Ishikawa (cell line): ENCODE results near the gene NR3C2.

ENCODE experiments used
- EP300 ChIP-seq: IDR thresholded peaks from 2 replicates; pipeline ENCODE4 v1.6.1; 2012; ENCODE audit warnings: borderline replicate concordance
- MAX ChIP-seq: IDR thresholded peaks from 2 replicates; pipeline ENCODE4 v1.6.1; 2012
- NFIC ChIP-seq: IDR thresholded peaks from 2 replicates; pipeline ENCODE4 v1.6.1; 2012
- REST ChIP-seq: IDR thresholded peaks from 2 replicates; pipeline ENCODE4 v1.6.1; 2012; ENCODE audit warnings: low read depth, mild to moderate bottlenecking
- TAF1 ChIP-seq: IDR thresholded peaks from 2 replicates; pipeline ENCODE4 v1.6.1; 2012; ENCODE audit warnings: low read depth, mild to moderate bottlenecking
- TEAD4 ChIP-seq: IDR thresholded peaks from 2 replicates; pipeline ENCODE4 v1.6.1; 2012
- USF1 ChIP-seq: IDR thresholded peaks from 2 replicates; pipeline ENCODE4 v1.6.1; 2012

GRCh38 chr4:148071009-148071408, 371.2 kb downstream of the NR3C2 start:
- TF ChIP-seq TAF1 (no peak), NFIC (no peak), TEAD4 (no peak), MAX (no peak), USF1 (no peak), REST (no peak), EP300 (no peak)
